Non-pigmented ciliary epithelial cell (primary cell): ENCODE results near the gene KRTAP5-8.
A peak's percentile ranks its signal among the peaks of the same experiment; 100 is the strongest.
"Not testable (repeated sequence)": the region's sequence is repeated elsewhere in the genome, so short reads cannot be mapped to it uniquely, and the experiment has no call there.

Experiments
- DNase-seq: peaks from one replicate; pipeline ENCODE4 v3.0.0-alpha.2; 2010; ENCODE audit warnings: low read depth

KRTAP5-8 gene

DNA sequence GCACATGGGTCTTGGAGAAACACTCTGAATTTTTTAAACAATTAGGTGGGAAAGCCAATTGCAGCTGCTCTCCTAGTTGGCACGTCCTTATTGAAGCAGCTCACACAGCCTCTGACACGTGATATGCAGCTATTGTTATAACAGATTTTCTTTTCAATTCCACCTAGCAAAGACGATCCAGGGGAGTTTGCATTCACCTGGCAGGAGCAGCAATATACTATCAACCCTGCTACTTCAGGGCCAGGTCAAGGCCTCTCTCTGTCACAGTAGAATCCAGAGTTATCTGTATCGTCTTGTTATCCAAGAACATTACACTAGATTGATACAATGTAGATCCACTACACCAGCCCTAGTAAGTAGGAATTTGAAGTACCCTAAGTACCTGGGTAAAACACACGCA is 36.6 kb downstream of the KRTAP5-8 start:
- DNase-seq: no peak

DNA sequence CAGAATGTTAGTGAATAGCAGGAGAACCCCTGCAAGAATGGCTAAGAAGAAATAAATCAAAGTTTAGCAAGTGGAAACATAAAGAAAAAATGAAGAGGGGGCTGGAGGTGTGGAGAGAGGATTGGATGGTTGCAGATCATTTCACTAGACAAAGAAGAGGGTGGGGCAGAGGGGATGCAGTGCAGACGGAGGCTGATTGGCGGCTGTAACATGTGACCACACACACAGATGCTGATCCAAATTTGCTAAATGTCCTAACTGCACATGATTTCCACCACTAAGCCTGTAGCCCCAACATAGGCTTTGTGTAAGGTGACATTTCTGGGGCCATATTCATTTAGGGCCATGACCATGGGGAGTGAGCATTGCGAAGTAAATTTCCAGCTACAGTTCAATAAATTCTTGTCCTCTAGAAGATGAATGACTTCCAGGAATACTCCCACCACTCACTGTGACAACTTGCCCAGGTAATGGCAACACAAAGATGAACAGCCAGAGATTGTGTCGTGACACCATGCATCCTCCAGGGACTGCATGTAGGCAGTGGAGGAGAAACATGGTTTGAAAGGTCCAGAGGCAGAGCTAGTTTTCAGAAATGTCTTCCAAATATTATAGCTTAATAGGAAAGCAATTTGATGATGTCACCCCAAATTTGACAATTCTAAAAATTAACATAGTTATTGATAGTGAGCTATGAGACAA is 38.0 kb downstream of the KRTAP5-8 start:
- no peak for DNase-seq

DNA sequence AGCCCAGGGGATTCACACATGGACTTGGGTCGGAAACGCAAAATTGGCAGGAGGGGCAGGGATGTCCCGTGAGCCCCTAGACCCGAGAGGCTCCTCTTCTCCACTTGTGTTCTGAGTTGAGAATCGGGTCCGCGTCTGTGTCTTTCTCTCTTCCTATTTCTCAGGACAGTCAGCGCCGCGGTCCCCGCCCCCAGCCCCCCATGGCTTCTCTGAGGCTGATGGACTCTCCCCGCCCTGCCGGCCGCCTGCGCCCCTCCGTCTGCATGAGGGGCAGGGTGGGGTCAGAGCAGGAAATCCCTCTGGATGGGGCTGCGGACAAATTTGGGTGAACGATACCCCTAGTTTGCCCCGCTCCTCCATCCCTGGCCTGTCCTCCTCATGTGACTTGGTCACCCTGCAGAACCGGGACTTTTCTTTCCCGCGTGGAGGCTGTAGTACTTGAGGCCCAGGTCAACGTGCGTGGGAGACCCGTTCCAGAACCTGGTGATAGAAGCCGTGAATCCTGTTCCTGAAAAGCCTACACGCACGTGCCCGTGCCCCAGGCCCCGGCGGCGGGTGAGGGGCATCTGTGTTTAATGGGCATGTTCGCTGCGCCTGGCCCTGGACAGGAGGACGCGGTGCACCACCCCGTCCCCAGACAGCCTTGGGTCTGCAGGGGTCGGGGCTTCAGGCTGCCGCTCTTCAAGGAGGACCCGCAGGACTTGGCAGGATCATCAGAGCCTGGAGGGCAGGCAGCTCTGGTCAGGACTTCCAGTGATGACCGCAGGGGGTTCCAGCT is 39.1 kb downstream of the KRTAP5-8 start:
- DNase-seq: not testable (repeated sequence)

DNA sequence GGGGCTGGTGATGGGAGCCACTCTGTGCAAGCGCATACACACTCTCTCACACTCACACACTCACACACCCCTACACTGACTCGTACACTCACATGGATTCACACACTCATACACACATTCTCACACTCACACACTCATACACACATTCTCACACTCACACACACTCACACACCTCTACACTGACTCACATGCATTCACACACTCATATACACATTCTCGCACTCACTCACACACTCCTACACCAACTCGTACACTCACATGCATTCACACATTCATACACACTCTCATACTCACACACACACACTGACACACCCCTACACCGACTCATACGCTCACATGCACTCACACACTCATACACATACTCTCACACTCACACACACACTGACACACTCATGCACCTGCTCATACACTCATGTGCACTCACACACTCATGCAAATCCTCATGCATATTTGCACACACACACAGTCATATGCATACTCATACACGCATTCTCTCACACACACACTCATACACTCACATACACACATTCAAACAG is 39.7 kb downstream of the KRTAP5-8 start:
- no peak for DNase-seq

DNA sequence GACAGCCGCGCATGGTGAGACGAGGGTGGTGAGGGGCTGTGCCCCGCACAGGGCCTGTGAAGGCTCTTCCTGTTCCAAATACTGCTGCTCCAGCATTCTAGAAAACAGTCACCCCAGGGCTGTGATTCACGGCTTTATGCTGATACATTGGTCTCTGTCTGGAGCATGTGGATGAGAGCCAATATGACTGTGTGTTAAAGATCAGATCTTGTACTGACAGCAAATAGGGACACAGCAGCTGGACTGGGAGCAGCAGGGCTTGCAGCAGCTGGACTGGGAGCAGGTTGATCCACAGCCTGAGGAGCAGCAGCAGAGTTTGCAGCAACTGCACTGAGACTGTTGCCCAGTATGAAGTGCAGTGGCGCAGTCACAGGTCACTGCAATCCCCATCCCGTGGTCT is 41.7 kb downstream of the KRTAP5-8 start:
- DNase-seq: not testable (repeated sequence)

DNA sequence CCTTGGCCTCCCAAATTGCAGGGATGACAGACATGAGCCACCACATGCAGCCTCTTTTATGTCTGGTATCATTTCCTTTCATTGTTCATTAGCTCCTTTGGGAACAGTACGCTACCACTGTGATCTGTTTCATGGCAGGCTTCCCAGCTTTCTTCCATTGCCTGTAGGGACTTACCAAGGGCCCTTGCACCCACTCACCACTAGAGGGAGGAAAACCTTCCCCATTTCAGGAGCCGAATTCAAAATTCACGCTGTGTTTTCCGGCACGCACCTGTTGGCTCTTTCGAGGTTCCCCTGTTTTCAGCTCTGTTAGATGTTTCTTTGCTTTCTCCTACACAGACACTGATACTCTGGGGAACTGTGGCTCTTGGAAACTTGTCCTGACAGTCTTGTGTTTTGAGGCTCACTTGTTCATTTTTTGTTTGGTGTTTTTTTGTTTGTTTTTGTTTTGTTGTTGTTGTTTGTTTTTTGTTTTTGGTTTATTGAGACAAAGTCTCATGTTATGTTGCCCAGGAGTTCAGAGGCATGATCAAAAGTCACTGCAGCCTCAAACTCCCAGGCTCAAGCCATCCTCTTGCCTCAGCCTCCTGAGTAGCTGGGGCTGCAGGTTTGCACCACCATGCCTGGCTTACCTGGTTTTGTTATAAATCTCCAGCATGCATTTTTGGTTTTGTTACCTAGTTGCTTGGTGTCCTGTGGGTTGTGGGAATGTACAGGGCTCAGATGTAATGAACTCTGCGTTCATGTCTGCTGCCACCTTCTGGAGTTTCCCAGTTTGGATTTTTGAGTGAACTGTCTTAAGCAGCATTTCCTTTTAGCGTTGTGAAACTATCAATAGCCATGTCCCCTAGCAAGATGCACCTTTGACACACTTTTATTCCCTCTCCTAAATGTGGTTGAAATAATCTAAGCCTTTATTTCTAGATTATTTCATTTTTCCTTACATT is 42.5 kb downstream of the KRTAP5-8 start:
- DNase-seq: peak; percentile 30

DNA sequence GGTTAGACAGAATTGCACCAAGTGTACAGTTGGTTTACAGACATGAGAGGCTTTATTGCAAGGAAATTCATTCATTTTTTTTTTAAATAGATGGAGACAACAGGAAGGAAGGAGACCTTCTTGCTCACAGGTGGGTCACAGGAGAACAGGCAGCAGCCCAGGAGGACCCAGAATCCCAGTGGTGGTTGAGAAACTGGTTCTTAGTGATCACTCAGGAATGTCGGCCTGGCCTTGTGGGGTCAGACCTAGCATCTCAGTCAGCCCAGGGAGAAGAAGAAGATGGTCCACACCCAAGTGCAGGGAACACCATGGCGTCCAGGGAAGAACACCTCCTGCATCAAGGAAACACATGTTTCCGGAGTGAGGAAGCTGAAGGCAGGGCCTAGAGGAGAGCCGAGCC is 44.0 kb downstream of the KRTAP5-8 start:
- DNase-seq: no peak

DNA sequence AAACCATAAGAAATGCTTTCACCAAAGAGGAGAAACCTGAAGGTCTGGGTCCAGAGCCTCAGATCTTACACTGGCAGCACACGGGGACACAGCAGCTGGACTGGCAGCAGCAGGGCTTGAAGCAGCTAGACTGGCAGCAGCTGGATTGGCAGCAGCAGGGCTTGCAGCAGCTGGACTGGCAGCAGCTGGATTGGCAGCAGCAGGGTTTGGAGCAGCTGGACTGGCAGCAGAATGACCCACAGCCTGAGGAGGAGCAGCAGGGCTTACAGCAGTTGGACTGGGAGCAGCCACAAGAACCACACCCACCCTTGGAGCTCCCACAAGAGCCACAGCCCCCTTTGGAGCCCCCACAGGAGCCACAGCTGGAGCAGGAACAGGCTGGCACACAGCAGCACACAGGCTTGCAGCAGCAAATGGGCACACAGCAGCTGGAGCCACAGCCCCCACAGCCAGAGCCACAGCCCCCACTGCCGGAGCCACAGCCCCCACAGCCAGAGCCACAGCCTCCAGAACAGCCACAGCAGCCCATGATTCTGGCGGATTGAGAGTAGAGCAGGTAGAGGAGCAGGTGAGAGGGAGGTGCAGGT is 44.6 kb downstream of the KRTAP5-8 start, which contains the start of gene KRTAP5-11:
KRTAP5-11 (minus strand) TSS at position 567 of the 587 bp plus-strand sequence; CDS start at position 529, 38 bp downstream.
- DNase-seq: no peak

DNA sequence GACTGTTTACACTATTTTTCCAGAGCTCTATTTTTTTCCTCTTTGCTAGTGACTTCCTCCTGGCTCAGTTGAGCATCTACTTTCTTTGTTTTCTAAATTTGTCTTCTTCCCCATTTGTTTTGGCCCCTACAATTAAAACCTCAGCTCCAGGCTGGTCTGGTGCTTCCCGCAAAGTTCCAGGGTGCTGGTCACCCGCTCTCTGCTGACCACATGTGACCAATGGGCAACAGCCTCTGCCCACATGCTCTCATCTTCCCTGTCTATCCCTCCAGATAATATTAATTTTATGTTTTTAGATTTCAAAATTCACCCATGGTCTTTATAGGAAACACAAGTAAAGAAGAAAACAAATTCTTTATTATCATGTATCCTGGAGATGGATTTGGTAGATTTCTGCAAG is 45.1 kb downstream of the KRTAP5-8 start:
- DNase-seq: not testable (repeated sequence)

DNA sequence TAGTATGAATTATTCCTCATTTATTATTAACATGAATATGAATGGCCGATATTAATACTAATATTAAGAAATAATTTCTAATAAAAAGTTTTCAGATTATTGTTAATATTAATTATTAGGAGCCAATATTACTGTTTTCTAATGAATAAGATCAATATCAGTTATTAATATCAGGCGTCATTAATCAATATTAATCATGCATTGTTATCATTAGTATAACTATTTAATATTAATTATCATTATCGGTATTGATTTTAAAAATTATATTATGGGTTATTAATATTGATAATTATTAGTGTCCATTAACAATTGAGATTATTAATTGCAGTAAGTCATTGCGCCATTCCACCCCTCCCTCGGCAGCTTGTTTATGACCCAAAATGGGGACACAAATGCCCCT is 47.8 kb downstream of the KRTAP5-8 start:
- DNase-seq: not testable (repeated sequence)

DNA sequence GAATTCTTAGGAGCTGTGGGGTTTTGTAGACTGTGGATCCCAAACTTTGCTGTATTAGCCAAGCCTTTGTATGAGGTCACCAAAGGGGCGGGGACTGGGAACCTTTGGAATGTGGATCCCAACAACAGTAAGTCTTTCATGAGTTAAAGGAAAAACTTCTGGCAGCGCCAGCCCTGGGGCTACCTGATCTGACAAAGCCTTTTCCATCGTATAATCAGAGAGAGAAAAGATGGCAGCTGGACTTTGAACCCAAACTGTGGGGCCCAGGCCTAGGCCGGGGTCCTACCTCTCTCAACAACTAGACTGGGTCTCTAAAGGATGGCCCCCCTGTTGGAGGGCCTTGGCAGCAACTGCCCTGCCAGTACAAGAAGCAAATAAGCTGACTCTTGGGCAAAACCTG is 50.5 kb downstream of the KRTAP5-8 start:
- DNase-seq: not testable (repeated sequence)
